Motor neuron (in vitro differentiated cells): ENCODE results near the gene ACTR10. TPM values are rescaled to one million over a fixed set of nuclear protein-coding genes. Genes with fewer than 3 reads are reported as not detected.

ENCODE experiments used
- ATAC-seq, 8 experiments: fragments of 200-7000 bp; cut with Tn5 transposase; replicated peaks in 6 of 8; 2 replicates each; pipeline ENCODE4 v1.8.0; 2021; ENCODE audit warnings: mild to moderate bottlenecking in 8 of 8, moderate library complexity in 8 of 8
- H3K27ac ChIP-seq, 2 donors: fragments of 250-450 bp; sonication (Bioruptor Pico); 2 replicates each; pipeline ENCODE4 v1.9.0; 2021; ENCODE audit warnings: antibody characterized with exemption in 2 of 2, mild to moderate bottlenecking in 2 of 2, moderate library complexity in 1 of 2
- H3K4me1 ChIP-seq, 2 donors: fragments of 250-450 bp; sonication (Bioruptor Pico); replicated peaks in 1 of 2; 2 replicates each; pipeline ENCODE4 v1.6.1; 2021; ENCODE audit warnings: antibody characterized with exemption in 2 of 2, mild to moderate bottlenecking in 2 of 2, moderate library complexity in 1 of 2
- H3K4me3 ChIP-seq, 5 donors: fragments of 250-450 bp; sonication (Bioruptor Pico); 2 replicates each; pipeline ENCODE4 v1.9.0; 2021; ENCODE audit warnings: antibody characterized with exemption in 5 of 5, mild to moderate bottlenecking in 5 of 5, moderate library complexity in 4 of 5
- WGBS, 10 experiments: fragments of 450-650 bp; shearing (Covaris generic); methylation state at CpG; one replicate each; pipeline ENCODE4 v1.0.0; 2022; 5-methylcytosine and 5-hydroxymethylcytosine counted together
- in situ Hi-C, 9 experiments: fragments of 400-800 bp; cut with MboI; loops; one replicate each; pipeline ENCODE4 v1.15.0; 2021; ENCODE audit warnings: low sequenced_read_pairs in 9 of 9, low pct_unique_long_range_greater_than_20kb in 2 of 9; ENCODE audit not compliant: unreplicated experiment in 9 of 9
- total RNA-seq, 8 experiments: library from RNA; unstranded; fragments of 300-600 nt; gene quantifications; 2 replicates each; pipeline versions ENCODE4 v1.2.3 to v1.2.4, GENCODE V29; 2022

ACTR10 gene
- total RNA-seq, 8 experiments from 2014 or later = 70.6 to 123 (median 84.5) TPM

- H3K27ac ChIP-seq = no peak overlapping the region
- in situ Hi-C loops = no loop called here
Observed at GRCh38 chr14:58275527-58276190, 75.7 kb downstream of the ACTR10 start.

GRCh38 chr14:58276208-58276607 is 76.3 kb downstream of the ACTR10 start:
- H3K27ac ChIP-seq = no peak overlapping the region
- no peak for ATAC-seq
- H3K4me1 ChIP-seq = peaks cover 0 to 3% of the 10 kb centered on the region in 2 donors
- no peak overlapping the region for H3K4me3 ChIP-seq
- in situ Hi-C loops = no loop called here
- 67 to 100% (median 88%) methylated on average over 1 of the region's 1 CpG; no CpG with 5 or more reads in 3 of the 10 experiments for whole genome bisulfite sequencing, 10 experiments

More at GRCh38 chr14:58275527-58276190, 75.7 kb downstream of the ACTR10 start:
- ATAC-seq = no peak
- H3K4me3 ChIP-seq = no peak overlapping the region
- 35 to 100% (median 94%) methylated on average over 1 to 2 of the region's 2 CpGs; no CpG with 5 or more reads in 1 of the 10 experiments for WGBS, 10 experiments
- H3K4me1 ChIP-seq = no peaks in the 10 kb centered on the region

GRCh38 chr14:58278177-58278576 is 78.2 kb downstream of the ACTR10 start:
- WGBS, 10 experiments = 87 to 100% (median 95%) methylated on average over 2 to 8 of the region's 8 CpGs; no CpG with 5 or more reads in 1 of the 10 experiments
- Histone ChIP-seq H3K4me3 (no peak overlapping the region), H3K27ac (no peak overlapping the region), H3K4me1 (peaks cover 0 to 9% of the 10 kb centered on the region in 2 donors)
- in situ Hi-C loops = no loop called here
- no peak for ATAC-seq

GRCh38 chr14:58280954-58281787 is 81.2 kb downstream of the ACTR10 start:
- Histone ChIP-seq H3K27ac (peak overlapping the region in 1 of 2 donors; percentile 40), H3K4me1 (peaks cover 0 to 9% of the 10 kb centered on the region in 2 donors), H3K4me3 (no peak overlapping the region)
- in situ Hi-C loops = no loop called here
- ATAC-seq = peak; percentile 48 to 96 (median 86)
- 0 to 100% (median 66%) methylated on average over 1 to 4 of the region's 4 CpGs for WGBS, 10 experiments

- H3K27ac ChIP-seq = no peak overlapping the region
- no peak overlapping the region for H3K4me3 ChIP-seq
- ATAC-seq = no peak
- in situ Hi-C loops = no loop called here
- WGBS, 10 experiments = 50 to 100% (median 89%) methylated on average over 1 to 3 of the region's 3 CpGs
- H3K4me1 ChIP-seq = peaks cover 0 to 9% of the 10 kb centered on the region in 2 donors
Observed at GRCh38 chr14:58281969-58282368, 82.0 kb downstream of the ACTR10 start.

GRCh38 chr14:58282925-58283593 is 83.1 kb downstream of the ACTR10 start:
- in situ Hi-C loops = no loop called here
- H3K4me1 ChIP-seq = peaks cover 0 to 9% of the 10 kb centered on the region in 2 donors
- ATAC-seq = no peak
- H3K4me3 ChIP-seq = no peak overlapping the region
- H3K27ac ChIP-seq = no peak overlapping the region
- 65 to 100% (median 93%) methylated on average over 2 to 4 of the region's 4 CpGs; no CpG with 5 or more reads in 1 of the 10 experiments for WGBS, 10 experiments

GRCh38 chr14:58283730-58284129 is 83.8 kb downstream of the ACTR10 start:
- ATAC-seq = no peak
- no peak overlapping the region for H3K27ac ChIP-seq
- in situ Hi-C loops = no loop called here
- H3K4me3 ChIP-seq = no peak overlapping the region
- H3K4me1 ChIP-seq = peaks cover 0 to 9% of the 10 kb centered on the region in 2 donors

- 93 to 100% (median 98%) methylated on average over 3 to 4 of the region's 4 CpGs for WGBS, 10 experiments
- no peak overlapping the region for H3K4me3 ChIP-seq
- in situ Hi-C loops = no loop called here
- peaks cover 0 to 9% of the 10 kb centered on the region in 2 donors for H3K4me1 ChIP-seq
- H3K27ac ChIP-seq = no peak overlapping the region
- ATAC-seq = no peak
Observed at GRCh38 chr14:58285132-58285531, 85.2 kb downstream of the ACTR10 start.

Other genes starting within 250 kb of the ACTR10 start
- 10 to 100 TPM in 5 of 8 experiments, 1 to 10 TPM in 2, under 1 TPM in 1; 0.45 to 24.0 (median 15.3) TPM for gene ARMH4, start 47.9 kb upstream of the ACTR10 start, total RNA-seq
- 100 to 1,000 TPM in 7 of 8 experiments, 10 to 100 TPM in 1; 97.8 to 341 (median 162) TPM for gene PSMA3, start 44.7 kb downstream of the ACTR10 start, total RNA-seq
- gene ARID4A, start 98.4 kb downstream of the ACTR10 start, total RNA-seq = 10 to 100 TPM in 7 of 8 experiments, 1 to 10 TPM in 1; 7.2 to 23.6 (median 20.9) TPM
- gene TOMM20L, start 195.8 kb downstream of the ACTR10 start, total RNA-seq = not detected
- 10 to 100 TPM; 29.8 to 51.1 (median 41.9) TPM for gene TIMM9, start 227.4 kb downstream of the ACTR10 start, total RNA-seq
- 10 to 100 TPM; 13.2 to 29.8 (median 17.8) TPM for gene KIAA0586, start 227.6 kb downstream of the ACTR10 start, total RNA-seq